Esophagus mucosa (tissue), 1 donor: ENCODE results near the gene CREBRF. TPM values are rescaled to one million over a fixed set of nuclear protein-coding genes. Genes with fewer than 3 reads are reported as not detected.
A peak's percentile ranks its signal among the peaks of the same experiment; 100 is the strongest.

Source experiments
- ATAC-seq: fragments of 200-7000 bp; cut with Tn5 transposase; one replicate; pipeline ENCODE4 v1.9.1; 2020
- total RNA-seq: library from RNA; stranded (reverse); gene quantifications from one replicate; pipeline ENCODE4 v1.2.4, GENCODE V29; 2023
- donor health status: DM: yes; HTN: yes; CAD: no.

The CREBRF gene
- total RNA-seq, 1 donor from 2014 or later: 6.5 TPM

GRCh38 chr5:173159256-173159655, 103.1 kb downstream of the CREBRF start:
- ATAC-seq: no peak

DNA sequence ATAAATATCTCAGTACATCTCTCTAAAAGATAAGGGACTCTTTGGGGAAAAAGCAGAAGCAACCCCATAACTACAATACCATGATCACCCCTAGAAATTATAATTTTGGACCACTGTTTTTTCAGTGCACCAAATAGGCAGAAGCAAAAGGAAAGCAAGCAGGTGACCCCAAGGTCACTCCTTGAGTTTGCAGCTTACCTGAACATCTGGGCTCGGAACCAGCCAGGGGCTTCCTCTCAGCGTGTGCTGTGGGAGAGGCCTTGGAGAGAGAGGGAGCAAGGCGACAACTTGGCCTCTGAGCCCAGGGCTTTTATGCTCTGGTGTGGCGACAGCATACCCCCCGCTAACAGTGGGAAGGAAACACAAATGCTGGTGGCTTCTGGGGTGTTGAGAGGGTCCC, 105.0 kb downstream of the CREBRF start:
- ATAC-seq: no peak

DNA sequence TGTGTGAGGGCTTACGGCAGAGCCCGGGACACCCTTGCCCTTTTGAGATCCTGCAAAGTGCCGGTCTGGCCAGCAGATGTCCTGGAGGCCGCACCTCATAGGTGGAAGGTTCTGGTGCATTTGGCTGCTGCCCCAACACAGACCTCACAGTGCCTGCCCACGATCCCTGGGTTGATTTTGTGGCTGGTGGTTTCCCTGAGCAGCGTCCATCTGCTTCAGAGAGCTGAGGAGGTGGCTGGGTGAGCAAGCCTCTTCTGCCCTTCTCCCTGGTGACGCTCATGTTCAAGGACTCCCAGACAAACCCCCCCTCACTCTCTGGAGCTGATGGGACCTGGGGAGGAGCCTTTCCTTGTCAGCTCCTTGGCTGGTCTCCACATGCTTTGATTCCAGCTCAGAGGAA, 107.1 kb downstream of the CREBRF start:
- no peak for ATAC-seq

- no peak for ATAC-seq
These were observed 109.2 kb downstream of the CREBRF start for GRCh38 chr5:173165177-173166016.

DNA sequence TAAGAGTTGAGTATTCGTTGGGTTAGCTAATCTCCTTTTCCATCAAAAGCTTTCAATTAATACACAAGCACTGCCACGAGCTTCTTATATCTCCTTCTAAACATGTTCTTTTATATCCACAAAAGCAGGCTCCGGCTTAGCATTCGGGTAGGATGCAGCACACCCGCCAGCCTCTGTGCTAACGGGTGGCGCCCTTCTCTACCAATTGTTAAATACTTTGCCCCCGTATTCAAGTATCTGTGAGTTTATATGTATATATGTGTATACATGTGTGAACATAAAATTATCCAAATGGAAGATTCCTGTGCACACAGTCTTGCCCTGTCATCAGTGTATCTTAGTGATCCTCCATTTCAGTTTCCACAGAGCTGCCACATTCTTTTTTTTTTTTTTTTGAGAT, 116.0 kb downstream of the CREBRF start:
- no peak for ATAC-seq

- no peak for ATAC-seq
These were observed 119.4 kb downstream of the CREBRF start for GRCh38 chr5:173175523-173175922.

GRCh38 chr5:173178369-173178910, 122.3 kb downstream of the CREBRF start:
- no peak for ATAC-seq

GRCh38 chr5:173180331-173180730, 124.2 kb downstream of the CREBRF start:
- ATAC-seq: no peak

- ATAC-seq: peak; percentile 37
These were observed 131.0 kb downstream of the CREBRF start for GRCh38 chr5:173187054-173187743.

- no peak for ATAC-seq
These were observed 132.1 kb downstream of the CREBRF start for GRCh38 chr5:173188280-173188679.

Other genes starting within 250 kb of the CREBRF start
- gene ERGIC1, start 222.1 kb upstream of the CREBRF start, total RNA-seq: 58.3 TPM
- 40.9 TPM for gene RPL26L1, start 96.9 kb upstream of the CREBRF start, total RNA-seq
- gene ATP6V0E1, start 72.6 kb upstream of the CREBRF start, total RNA-seq: 121 TPM
- gene BNIP1, start 88.2 kb downstream of the CREBRF start, total RNA-seq: 12.9 TPM
- gene NKX2-5, start 178.9 kb downstream of the CREBRF start, total RNA-seq: not detected